Fibroblast of skin of left quadriceps (primary cell): Measurements from ENCODE around the gene CTDSPL.
A peak's percentile ranks its signal among the peaks of the same experiment; 100 is the strongest.
"Not testable (repeated sequence)": the region's sequence is repeated elsewhere in the genome, so short reads cannot be mapped to it uniquely, and the experiment has no call there.

ENCODE experiments used
- DNase-seq, 2 experiments: peaks; one replicate each; pipeline ENCODE4 v3.0.0-alpha.2; 2013; ENCODE audit warnings: low read depth in 2 of 2

CTDSPL gene

DNA sequence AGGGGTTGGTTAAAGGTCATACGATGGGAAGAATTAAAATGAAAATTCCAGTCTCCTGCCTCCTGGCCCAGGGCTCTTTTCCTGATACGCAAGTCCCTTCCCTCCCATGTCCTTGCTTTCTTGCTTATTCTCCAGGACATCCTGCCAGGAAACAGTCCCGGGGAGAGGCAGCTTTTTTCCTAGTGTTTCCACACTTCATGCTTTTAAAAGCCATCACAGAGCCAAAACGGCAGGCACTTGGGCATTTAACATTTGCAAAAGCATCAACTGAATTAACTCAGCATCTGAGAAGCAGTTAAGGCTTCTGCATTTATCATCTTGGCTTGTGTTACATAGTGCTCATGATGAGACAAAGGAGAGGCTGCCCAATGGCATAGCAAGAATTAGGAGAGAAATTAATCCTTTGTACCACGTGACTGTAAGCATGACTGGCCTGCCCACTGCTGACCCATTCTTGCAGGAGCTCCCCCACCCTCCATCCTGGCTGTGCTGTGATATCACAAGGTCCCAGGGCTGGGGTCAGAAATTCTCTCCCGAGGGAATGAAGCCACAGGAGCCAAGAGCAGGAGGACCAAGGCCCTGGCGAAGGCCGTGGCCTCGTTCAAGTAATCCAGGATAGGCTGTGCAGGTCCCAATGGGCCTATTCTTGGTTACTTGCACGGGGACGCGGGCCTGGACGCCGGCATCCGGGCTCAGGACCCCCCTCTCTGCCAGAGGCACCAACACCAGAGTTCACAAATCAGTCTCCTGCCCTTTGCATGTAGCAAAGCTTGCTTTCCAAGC, 107.3 kb downstream of the CTDSPL start:
- no peak for DNase-seq

DNA sequence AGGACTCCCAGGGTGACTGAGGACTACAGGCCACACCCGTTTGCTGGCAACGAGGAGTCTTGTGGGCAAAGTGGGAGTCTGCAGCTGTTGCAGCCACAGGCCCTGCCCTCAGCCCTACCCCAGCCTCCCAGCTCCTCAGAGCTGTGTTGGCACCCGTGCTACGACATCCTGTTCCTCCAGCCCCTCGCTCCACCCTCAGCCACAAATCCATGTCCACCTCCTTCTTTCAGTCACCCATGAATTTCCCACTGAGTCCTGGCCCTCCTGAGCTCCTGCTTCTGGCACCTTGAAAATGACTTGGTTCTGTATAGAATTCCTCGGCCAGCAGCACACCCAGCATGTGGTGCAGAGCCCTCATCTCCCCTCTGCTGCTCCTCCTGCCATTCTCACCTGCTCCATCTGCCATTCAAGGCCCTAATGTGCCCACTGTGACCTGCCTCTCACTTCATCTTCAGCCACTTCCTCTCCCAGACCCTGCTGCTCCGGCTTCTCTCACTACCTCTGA, 108.0 kb downstream of the CTDSPL start:
- no peak for DNase-seq

DNA sequence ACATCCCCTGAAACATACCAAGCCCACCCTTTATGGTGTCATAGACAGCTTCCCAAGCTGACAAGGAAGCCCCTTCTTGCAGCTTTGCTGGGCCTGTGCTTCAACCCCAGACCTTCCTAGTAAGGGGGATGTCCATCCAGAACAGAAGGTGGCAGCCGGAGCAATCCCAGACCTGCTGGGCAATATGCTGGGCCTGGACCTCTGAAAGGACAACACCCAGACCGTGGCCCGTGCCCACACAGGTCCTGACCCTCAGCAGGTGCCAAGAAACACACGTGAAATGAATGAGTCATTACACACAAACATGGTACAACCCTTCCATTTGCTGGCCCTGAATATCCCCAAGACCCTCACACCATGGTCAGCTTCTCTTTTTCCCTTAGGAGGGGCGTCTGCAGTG, 109.1 kb downstream of the CTDSPL start:
- DNase-seq, result no peak

DNA sequence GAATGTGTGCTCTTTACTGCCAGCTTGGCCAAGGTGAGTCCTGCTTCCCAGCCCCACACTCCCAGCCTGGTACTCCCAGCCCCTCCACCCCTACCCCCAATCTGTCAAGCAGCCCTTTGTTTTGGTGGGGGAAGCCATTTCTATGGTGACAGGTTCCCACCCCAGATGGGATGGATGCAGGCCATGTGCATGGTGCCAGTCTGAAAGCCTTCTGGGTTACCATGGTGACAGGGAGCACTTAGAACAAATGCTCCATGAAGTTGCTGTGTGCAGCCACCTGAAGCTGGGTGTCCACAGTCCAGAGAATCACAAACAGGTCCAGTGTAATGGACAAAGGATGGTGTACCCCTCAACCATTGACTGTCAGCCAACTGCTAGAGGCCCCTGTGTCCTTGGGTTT, 109.8 kb downstream of the CTDSPL start:
- DNase-seq, result no peak

DNA sequence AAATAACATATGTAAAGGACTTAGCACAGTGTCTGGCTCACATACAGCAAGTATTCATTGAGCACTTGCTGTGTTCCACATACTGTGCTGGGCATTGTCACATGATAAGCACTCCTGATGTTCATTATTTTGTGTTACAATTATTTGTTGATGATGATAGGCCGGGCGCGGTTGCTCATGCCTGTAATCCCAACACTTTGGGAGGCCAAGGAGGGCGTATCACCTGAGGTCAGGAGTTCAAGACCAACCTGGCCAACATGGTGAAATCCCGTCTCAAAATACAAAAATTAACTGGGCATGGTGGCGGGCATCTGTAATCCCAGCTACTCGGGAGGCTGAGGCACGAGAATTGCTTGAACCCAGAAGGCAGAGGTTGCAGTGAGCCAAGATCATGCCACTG, 110.4 kb downstream of the CTDSPL start:
- DNase-seq, result not testable (repeated sequence)

DNA sequence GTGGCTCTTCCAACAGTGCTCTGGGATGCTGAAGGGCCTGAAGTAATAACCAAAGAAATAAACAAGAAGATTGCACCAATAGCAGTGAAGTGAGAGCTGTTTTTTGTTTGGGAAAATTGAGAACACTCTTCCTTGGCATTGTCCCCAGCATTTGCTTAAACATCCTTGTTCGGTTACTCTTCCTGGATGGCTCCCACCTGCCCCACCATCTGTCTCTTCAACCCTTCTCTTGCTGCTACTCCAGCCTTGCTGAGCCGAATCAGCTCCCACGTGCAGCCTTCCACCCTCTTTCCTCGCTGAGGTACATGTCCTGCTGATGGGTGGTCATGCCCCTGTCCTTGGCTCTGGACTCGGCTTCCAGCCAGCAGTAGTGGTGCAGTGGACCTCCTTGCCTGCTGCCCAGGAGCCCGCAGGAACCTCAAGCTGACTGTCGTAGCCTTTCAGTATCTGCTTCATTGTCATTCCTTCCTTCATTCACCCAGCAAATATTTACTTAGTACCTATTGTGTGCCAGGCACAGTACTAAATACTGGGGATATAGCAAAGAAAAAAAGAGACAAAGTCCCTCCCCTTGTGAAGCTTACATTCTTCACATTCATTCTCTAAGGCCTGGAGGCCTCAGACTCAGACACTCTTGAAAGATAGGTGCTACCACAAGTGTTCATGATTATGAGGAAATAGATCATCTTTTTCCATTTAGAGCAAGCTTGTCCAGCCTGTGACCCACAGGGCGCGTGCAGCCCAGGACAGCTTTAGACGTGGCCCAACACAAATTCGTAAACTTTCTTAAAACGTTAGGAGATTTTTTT, 111.8 kb downstream of the CTDSPL start:
- DNase-seq, result no peak

DNA sequence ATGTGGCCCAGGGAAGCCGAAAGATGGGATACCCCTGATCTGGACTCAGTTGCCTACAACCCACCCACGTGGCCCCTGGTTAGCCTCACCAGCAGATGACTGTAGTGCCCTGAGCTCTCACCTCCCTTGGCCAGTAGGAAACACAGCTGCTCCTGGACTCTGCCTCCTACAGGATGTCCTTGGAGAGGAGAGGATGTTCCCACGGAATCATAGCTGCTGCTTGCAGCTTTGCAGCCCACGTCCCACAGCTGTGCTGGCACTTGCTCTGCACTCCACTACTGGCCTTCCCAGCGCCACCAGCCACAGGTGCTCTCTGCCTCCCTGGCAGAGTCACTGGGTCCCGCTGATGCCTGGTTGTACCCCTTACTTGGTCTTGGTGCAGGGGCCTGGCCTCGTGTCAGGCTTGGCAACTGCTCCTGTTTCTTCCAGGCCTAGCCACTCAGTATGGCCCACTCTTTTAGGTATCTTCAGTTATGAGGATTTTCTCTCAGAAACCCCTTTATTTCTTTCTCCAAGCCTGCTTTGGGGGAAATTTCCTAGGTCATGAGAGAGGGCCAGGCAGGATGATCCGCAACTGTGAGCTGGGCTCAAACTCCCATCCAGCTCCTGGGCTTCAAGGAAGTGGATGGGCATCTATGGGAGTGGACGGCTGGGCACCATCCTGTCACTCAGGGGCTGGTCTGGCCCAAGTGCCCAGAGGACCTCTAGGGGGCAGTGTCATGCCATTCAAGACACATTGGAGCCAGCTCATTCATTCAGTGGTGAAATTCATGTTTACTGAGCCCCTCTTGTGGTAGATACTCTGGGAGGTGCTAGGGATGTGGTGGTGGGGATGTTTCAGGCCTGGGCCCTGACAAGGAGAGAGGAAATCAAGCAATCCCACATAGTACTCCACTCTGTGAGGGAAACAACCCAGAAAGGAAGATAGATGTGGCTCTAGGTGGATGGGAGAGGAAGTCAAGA, 112.7 kb downstream of the CTDSPL start:
- peak in 1 of 2 experiments; percentile 26 for DNase-seq

DNA sequence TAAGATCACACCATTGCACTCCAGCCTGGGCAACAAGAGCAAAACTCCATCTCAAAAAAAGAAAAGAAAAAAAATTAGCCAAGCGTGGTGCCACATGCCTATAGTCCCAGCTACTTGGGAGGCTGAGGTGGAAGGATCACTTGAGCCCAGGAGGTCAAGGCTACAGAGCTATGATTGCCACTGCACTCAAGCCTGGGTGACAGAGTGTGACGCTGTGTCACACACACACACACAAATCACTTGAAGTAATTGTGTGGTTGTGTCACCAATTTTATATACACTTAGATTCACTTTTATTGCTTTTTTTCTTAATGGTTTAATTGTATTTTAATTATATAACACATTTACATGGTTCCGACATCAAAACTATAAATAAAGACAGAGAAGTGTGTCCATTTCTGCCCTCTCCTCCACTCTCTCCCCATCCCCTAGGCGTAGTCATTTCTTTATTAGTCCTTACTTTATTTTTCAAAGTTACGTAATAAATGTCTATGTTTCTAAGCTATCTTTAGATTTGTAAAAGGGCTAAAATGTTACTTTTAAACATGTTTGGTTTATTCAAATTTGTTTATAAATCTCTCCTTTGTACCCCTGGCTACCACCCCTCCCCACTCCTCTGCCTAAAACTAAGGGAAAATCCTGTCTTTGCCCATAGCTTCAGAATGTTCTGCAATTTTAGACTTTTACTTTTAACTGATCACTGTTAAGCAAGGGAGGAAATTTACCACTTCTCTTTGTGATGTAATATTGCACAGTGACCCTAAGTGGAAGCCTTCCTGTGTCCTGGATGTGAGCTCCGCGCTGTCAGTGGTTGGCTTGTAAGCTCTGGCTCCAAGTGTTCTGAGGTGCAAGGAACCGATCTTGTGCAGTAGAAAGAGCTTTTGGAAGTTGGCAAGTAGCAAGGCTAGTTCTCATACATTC, 118.1 kb downstream of the CTDSPL start:
- DNase-seq, result no peak

DNA sequence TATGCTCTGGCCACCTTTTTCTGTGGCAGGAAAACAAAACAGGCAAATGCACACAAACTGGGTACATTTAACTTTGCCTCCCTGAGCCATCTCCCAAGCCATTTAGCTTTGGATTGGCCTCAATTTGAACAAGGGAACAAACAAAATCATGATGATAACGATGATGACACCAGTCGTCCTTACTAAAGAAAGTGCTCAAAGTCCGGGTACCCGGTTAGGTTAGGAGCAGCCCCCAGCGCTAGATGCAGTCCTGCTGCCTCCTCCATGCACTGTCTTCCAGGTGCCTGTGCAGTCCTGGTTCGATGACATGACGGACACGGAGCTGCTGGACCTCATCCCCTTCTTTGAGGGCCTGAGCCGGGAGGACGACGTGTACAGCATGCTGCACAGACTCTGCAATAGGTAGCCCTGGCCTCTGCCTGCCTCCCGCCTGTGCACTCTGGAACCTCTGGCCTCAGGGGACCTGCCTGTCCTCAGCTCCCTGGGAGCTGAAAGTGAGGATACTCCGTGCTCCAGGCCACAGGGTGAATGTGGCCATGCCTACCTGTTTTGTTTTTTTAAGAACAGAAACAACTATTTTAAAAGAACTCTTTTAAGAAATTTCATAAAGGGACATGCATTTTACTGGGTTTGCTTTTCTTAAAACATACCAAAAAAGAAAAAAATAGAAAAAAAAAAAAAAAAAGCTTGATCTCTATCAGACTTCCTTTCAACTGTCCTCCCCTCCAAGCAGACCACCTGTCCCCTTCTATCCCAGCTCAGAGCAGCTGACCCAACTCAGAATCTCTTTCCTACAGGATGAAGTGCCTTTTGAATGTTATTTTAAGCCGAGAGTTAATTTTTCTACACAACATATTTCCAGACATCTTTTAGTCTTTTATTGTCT, 119.0 kb downstream of the CTDSPL start:
- DNase-seq, result no peak

DNA sequence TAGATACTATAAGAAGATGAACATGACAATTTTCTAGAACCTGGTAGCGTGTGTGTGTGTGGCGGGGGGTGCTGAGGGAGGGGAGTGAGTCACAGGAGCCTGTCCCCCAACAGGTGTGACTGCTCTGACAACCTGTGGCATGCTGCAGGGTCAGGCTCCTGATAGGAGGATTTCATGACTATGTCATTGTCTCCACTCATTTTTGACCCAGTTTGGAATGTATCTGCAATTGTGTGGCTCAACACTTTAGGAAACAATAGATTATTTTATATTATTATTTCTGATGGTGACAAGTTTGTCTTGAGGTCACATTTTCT, 119.6 kb downstream of the CTDSPL start:
- DNase-seq, result no peak

DNA sequence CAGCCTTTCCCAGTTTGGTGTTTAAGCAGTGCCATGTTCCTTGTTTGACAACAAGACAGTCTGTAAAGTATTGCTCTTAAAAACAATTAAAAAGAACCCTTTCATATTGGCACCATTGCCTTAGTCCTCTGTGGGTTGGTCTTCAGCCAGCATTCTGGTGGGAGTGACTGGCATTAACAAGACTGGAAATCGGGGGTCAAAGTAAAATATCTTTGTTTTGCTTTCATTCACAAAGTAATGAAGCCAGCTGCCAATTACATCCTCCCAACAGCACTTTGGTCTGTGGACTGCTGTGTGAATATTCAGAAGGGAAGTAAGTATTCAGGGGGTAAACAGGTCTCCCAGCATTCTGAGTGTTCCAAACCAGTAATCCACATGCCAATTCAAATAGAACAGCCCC, 120.7 kb downstream of the CTDSPL start:
- no peak for DNase-seq

DNA sequence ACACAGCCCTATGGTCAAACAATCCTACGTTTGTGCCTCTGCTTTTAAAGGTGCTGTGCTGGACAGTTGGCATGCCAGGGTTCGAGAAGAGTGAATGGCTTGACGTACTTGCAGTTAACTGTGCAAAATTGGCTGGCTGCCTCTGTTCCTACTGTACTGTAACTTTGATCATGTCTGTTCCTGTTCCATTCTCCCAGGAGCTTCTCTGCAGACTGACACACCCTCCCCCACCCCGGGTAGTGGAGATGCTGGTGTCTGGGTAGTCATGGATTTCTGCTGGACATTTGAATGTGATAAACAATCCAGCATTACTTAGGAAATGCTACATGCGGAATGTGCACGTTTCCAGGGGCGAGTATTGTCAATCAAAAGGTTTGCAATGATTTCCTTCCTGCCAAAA, 122.4 kb downstream of the CTDSPL start:
- no peak for DNase-seq

DNA sequence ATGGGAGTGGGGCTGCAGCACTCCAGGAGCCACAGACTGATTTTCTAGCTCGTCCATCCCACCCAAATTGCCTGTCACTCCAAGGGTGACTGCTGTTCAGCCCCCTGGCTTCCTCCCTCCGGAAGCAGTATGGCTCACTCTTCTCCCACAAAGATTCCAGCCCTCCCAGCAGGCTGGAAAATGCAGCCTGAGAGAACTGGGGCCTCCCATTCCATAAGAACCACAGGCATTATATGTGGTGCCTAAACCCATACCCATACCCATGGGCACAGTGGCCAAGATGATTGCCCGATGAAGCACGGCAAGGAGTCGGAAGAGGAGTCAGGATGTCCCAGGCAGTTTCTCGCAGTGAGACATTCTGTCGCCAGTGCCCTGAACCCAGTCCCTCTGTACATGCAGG, 122.9 kb downstream of the CTDSPL start:
- DNase-seq, result no peak

DNA sequence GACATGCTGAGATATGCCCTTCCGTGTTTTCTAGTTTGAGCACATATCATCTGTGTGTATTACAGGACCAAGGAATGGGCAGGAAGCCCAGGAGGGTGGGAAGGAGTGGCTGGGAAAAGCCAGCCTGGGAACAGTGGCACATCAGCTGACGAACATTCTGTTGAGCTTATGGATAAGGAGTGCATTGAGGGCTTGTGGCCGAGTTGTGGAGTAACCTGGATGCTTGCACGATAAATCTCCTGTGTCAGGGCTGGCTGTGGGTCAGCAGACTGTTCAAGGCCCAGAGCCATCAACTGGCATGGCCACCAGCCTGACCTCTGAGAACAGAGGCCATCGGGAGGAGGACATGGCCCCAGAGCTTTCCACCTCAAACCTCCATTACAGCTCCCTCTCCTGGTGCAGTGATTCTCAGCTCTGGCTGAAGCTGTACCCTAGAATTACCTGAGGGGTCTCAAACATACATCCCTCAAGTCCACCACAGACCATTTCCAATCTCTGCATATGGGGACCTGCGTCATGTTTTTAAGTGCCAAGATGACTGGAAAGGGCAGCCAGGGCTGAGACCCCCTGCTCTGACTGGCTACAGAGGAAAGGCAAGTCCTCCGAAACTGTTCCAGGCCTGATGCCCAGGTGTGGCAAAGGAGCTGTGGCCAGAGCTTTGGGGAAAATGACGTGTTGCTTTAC, 124.1 kb downstream of the CTDSPL start:
- DNase-seq, result no peak

DNA sequence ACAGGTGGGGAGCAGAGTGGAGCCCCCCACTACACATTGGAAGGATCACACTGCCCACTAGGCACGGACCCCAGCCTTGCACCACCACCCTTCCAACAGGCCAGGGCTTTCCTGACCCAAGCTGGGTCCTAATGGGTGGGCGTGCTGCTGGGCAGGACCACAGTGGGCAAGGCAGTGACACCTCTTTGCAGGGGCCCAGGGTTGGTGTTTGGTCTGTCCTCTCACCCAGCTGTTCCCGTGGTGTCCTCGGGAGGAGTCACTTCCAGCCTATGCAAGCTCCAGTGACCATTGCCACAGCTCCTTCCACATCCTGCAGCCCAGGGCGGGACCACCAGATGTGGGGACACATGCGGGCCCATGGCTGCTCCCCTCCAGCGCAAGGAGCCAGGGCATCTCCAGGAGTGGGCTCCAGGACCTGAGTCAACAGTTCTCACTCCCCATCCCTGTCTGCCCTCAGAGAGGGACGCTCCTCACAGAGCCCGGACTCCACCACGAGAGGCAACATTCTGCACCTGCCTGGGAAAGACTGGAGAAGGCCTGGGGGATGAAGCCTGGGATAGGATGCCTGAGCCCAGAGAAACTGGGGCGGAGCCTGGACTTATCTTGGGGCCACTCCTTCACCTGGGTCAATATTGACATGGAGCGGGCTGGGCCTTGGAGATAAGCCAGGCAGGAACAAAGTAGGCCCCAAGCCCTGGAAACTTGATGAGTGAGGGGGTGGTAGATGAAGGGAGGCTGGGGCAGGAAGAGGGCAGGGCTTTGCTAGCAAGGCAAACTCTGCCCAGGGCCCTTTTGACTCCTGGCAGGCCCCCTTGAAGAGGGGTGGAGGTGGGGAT, 125.0 kb downstream of the CTDSPL start:
- no peak for DNase-seq

DNA sequence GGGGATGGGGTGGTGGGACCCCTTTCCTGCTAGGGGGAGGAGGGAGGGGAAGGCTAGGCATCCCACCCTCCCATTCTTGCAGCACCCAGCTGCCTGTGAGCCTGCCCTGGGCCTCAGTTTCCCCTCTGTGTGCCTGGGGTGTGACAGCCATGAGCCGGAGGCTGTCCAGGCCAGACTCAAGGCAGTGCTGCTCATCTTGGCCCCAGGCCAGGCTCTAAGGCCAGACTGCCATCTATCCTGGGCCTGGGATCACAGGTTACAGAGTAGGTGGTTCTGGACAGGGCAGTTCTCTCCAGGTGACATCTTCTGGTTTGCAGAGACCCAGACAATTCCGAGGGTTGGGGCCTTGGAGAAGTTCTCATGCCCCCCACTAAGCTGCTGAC, 125.6 kb downstream of the CTDSPL start:
- DNase-seq, result no peak

DNA sequence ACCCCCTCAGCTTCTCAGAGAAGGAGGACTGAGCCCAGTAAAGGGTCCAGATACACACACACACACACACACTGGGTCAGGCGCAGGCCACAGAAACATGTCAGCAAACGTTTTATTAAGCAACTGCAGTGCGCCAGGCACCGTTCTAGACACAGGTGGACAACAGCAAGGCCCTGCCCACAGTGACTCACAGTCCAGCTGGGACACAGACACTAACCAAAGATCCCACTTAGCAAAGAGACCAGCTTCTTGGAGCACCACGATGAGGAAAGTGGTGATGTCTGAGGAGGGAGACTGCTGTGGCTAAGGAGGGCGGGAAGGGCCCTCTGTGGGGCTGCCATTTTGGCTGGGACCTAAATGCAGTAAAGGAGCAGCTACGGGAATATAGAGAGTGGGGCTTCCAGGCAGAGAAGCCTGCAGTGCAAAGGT, 126.1 kb downstream of the CTDSPL start:
- no peak for DNase-seq

DNA sequence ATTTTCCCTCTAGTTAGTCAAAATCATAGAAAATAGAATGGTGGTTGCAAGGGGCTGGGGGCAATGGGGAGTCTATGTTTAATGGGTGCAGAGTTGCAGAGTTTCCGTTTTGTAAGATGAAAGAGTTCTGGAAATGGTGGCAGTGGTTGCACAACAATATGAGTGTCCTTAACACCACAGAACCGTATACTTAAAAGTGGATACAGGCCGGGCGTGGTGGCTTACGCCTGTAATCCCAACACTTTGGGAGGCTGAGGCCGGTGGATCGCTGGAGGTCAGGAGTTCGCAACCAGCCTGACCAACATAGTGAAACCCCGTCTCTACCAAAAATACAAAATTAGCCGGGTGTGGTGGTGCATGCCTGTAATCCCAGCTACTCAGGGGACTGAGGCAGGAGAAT, 126.7 kb downstream of the CTDSPL start:
- not testable (repeated sequence) for DNase-seq
